Ishikawa (cell line): ENCODE measurements around the gene ATP6V0B.

Experiments
- CEBPB ChIP-seq: IDR thresholded peaks from 2 replicates; pipeline ENCODE4 v1.6.1; 2012
- CREB1 ChIP-seq: IDR thresholded peaks from 2 replicates; pipeline ENCODE4 v1.6.1; 2012; ENCODE audit warnings: low read depth
- EGR1 ChIP-seq: IDR thresholded peaks from 2 replicates; pipeline ENCODE4 v1.6.1; 2012
- FOXM1 ChIP-seq: IDR thresholded peaks from 2 replicates; pipeline ENCODE4 v1.6.1; 2012; ENCODE audit warnings: low read depth, borderline replicate concordance
- RAD21 ChIP-seq: IDR thresholded peaks from 2 replicates; pipeline ENCODE4 v1.6.1; 2012; ENCODE audit warnings: low read depth
- TAF1 ChIP-seq: IDR thresholded peaks from 2 replicates; pipeline ENCODE4 v1.6.1; 2012; ENCODE audit warnings: low read depth, mild to moderate bottlenecking
- TCF12 ChIP-seq: IDR thresholded peaks from 2 replicates; pipeline ENCODE4 v1.6.1; 2012; ENCODE audit warnings: low read depth
- TF ChIP-seq, protein P1 (sequence below): IDR thresholded peaks from 2 replicates; pipeline ENCODE4 v1.6.1; 2012; ENCODE audit warnings: low read depth, mild to moderate bottlenecking

DNA sequence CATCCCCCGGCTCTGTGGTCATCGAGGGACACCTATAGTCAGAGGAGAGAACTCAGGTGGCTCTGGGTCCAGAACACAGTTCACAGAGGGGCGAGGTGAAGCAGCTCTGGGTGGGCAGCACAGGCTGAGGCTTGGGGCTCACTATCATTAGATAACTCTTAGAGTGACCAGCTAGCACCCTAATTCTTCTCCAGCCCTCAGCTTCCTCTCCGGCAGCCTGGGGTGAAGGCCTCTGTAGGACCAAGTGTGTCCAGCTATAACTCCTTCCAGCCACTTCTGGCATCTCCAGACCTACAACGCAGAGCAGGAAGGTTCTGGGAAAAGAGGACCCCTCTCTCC is 39.8 kb upstream of the ATP6V0B start:
- TF ChIP-seq TCF12: no peak
- TF ChIP-seq CREB1: no peak
- TF ChIP-seq, protein P1, sequence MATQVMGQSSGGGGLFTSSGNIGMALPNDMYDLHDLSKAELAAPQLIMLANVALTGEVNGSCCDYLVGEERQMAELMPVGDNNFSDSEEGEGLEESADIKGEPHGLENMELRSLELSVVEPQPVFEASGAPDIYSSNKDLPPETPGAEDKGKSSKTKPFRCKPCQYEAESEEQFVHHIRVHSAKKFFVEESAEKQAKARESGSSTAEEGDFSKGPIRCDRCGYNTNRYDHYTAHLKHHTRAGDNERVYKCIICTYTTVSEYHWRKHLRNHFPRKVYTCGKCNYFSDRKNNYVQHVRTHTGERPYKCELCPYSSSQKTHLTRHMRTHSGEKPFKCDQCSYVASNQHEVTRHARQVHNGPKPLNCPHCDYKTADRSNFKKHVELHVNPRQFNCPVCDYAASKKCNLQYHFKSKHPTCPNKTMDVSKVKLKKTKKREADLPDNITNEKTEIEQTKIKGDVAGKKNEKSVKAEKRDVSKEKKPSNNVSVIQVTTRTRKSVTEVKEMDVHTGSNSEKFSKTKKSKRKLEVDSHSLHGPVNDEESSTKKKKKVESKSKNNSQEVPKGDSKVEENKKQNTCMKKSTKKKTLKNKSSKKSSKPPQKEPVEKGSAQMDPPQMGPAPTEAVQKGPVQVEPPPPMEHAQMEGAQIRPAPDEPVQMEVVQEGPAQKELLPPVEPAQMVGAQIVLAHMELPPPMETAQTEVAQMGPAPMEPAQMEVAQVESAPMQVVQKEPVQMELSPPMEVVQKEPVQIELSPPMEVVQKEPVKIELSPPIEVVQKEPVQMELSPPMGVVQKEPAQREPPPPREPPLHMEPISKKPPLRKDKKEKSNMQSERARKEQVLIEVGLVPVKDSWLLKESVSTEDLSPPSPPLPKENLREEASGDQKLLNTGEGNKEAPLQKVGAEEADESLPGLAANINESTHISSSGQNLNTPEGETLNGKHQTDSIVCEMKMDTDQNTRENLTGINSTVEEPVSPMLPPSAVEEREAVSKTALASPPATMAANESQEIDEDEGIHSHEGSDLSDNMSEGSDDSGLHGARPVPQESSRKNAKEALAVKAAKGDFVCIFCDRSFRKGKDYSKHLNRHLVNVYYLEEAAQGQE: no peak
- TF ChIP-seq CEBPB: no peak
- TF ChIP-seq EGR1: no peak
- TF ChIP-seq RAD21: no peak
- TF ChIP-seq TAF1: no peak
- no peak for TF ChIP-seq FOXM1
